Mesenchymal stem cell (in vitro differentiated cells and primary cell): ENCODE measurements around the gene SCD5.
A peak's percentile ranks its signal among the peaks of the same experiment; 100 is the strongest.

Experiments used
- DNase-seq: peaks from one replicate; pipeline ENCODE4 v3.0.0-alpha.2; 2013
- H2AFZ ChIP-seq: one replicate; pipeline ENCODE4 v1.6.1; 2013; ENCODE audit warnings: low read depth, mild to moderate bottlenecking, control low read depth, inconsistent platforms, low read length, moderate library complexity
- H2AK5ac ChIP-seq: 2 replicates; pipeline ENCODE4 v1.6.1; 2013; ENCODE audit warnings: low read length, moderate library complexity, mild to moderate bottlenecking, inconsistent platforms; ENCODE audit not compliant: severe bottlenecking
- H2BK120ac ChIP-seq: one replicate; pipeline ENCODE4 v1.6.1; 2013; ENCODE audit warnings: low read depth, mild to moderate bottlenecking, inconsistent platforms, low read length, moderate library complexity
- H2BK12ac ChIP-seq, 2 experiments: one replicate each; pipeline ENCODE4 v1.6.1; 2013; ENCODE audit warnings: inconsistent platforms in 2 of 2, low read length in 2 of 2, mild to moderate bottlenecking in 2 of 2, moderate library complexity in 2 of 2, control low read depth in 1 of 2
- H2BK15ac ChIP-seq: one replicate; pipeline ENCODE4 v1.6.1; 2013; ENCODE audit warnings: mild to moderate bottlenecking, low read depth, inconsistent platforms; ENCODE audit not compliant: poor library complexity, severe bottlenecking
- H2BK5ac ChIP-seq: 2 replicates; pipeline ENCODE4 v1.6.1; 2013; ENCODE audit warnings: low read depth, mild to moderate bottlenecking, low read length, control low read depth, inconsistent platforms; ENCODE audit not compliant: poor library complexity, severe bottlenecking
- H3K14ac ChIP-seq, 2 experiments: one replicate each; pipeline ENCODE4 v1.6.1; 2013; ENCODE audit warnings: inconsistent platforms in 2 of 2, low read length in 2 of 2, control low read depth in 1 of 2, mild to moderate bottlenecking in 1 of 2, moderate library complexity in 1 of 2
- H3K18ac ChIP-seq, 2 experiments: one replicate each; pipeline ENCODE4 v1.6.1; 2013; ENCODE audit warnings: inconsistent platforms in 2 of 2, low read length in 2 of 2, control low read depth in 1 of 2, low read depth in 1 of 2, mild to moderate bottlenecking in 1 of 2
- H3K23ac ChIP-seq, 2 experiments: one replicate each; pipeline ENCODE4 v1.6.1; 2013; ENCODE audit warnings: inconsistent platforms in 2 of 2, low read length in 2 of 2, mild to moderate bottlenecking in 2 of 2, moderate library complexity in 2 of 2, control low read depth in 1 of 2
- H3K27ac ChIP-seq: 2 replicates; pipeline ENCODE4 v1.5.1; 2013; ENCODE audit warnings: mild to moderate bottlenecking, moderate library complexity, low read length, control low read depth, inconsistent platforms; ENCODE audit not compliant: poor library complexity, severe bottlenecking
- H3K27me3 ChIP-seq, 2 experiments: 2 replicates each; pipeline versions ENCODE4 v1.6.1 to v1.7.0; 2013; ENCODE audit warnings: low read length in 2 of 2, mild to moderate bottlenecking in 2 of 2, moderate library complexity in 2 of 2, control low read depth in 1 of 2, inconsistent platforms in 1 of 2; ENCODE audit not compliant: control insufficient read depth in 1 of 2, insufficient read depth in 1 of 2
- H3K36me3 ChIP-seq, 2 experiments: 2 replicates each; pipeline versions ENCODE4 v1.6.1 to v1.7.0; 2013; ENCODE audit warnings: low read length in 2 of 2, control low read depth in 1 of 2, inconsistent platforms in 1 of 2, low read depth in 1 of 2, mild to moderate bottlenecking in 1 of 2; ENCODE audit not compliant: insufficient read depth in 2 of 2, control insufficient read depth in 1 of 2
- H3K4ac ChIP-seq, 2 experiments: one replicate each; pipeline ENCODE4 v1.6.1; 2013; ENCODE audit warnings: inconsistent platforms in 2 of 2, low read length in 2 of 2, mild to moderate bottlenecking in 2 of 2, moderate library complexity in 2 of 2, control low read depth in 1 of 2, low read depth in 1 of 2
- H3K4me1 ChIP-seq: 2 replicates; pipeline ENCODE4 v1.6.1; 2013; ENCODE audit warnings: low read depth, low read length, control low read depth; ENCODE audit not compliant: control insufficient read depth, insufficient read depth
- H3K4me2 ChIP-seq: 2 replicates; pipeline ENCODE4 v1.6.1; 2013; ENCODE audit warnings: low read length, mild to moderate bottlenecking, inconsistent platforms; ENCODE audit not compliant: poor library complexity, severe bottlenecking
- H3K4me3 ChIP-seq, 2 experiments: 2 replicates each; pipeline versions ENCODE4 v1.5.1 to v1.7.0; 2013; ENCODE audit warnings: low read length in 2 of 2, mild to moderate bottlenecking in 2 of 2, control low read depth in 1 of 2, low read depth in 1 of 2; ENCODE audit not compliant: insufficient read depth in 1 of 2
- H3K79me1 ChIP-seq: replicated peaks from 2 replicates; pipeline ENCODE4 v1.6.1; 2013; ENCODE audit warnings: mild to moderate bottlenecking, control low read depth, low read length, inconsistent platforms; ENCODE audit not compliant: poor library complexity, severe bottlenecking
- H3K9ac ChIP-seq: 2 replicates; pipeline ENCODE4 v1.7.0; 2013; ENCODE audit warnings: mild to moderate bottlenecking, low read length, moderate library complexity
- H3K9me3 ChIP-seq: 2 replicates; pipeline ENCODE4 v1.7.0; 2013; ENCODE audit warnings: mild to moderate bottlenecking, low read length; ENCODE audit not compliant: control insufficient read depth
- H4K8ac ChIP-seq: one replicate; pipeline ENCODE4 v1.6.1; 2013; ENCODE audit warnings: inconsistent platforms, mild to moderate bottlenecking, low read length, moderate library complexity
- H4K91ac ChIP-seq: one replicate; pipeline ENCODE4 v1.6.1; 2013; ENCODE audit warnings: mild to moderate bottlenecking, low read length, inconsistent platforms
- WGBS: methylation state at CpG from one replicate; pipeline ENCODE4 v1.1.7; 2013; ENCODE audit warnings: mixed read lengths; 5-methylcytosine and 5-hydroxymethylcytosine counted together

SCD5 gene

DNA sequence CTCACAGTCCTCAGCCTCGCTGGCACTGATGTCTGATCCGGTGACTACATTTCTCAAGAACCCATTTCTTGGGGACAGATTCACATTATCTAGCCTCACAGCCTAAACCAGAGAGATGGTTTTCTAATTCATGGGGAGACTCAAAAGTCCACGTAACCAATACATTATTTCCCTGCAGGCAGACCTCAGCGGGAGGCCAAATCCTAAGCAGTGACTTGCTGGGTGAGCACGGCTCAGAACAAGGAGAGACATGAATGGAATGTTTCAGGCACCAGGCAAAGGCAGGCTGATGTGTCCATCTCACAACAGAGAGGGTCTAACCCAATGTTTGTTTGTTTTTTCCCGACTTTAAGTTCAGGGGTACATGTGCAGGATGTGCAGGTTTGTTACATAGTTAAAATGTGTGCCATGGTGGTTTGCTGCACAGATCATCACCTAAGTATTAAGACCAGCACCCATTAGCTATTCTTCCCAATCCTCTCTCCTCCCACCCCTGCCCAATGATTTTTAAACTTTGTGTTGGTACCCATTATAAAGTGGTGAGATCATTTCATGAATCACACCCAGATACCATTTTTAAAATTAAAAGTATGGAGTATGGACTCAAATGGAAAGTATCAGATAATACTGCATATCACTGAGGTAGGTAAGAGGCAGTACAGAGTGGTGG lies 53.3 kb downstream of the SCD5 start:
- Histone ChIP-seq H3K4ac (no peak overlapping the region), H3K9me3 (no peaks in the 10 kb centered on the region), H2BK12ac (no peak overlapping the region), H3K79me1 (peaks cover 22% of the 10 kb centered on the region), H3K14ac (no peak overlapping the region), H2BK120ac (no peak overlapping the region), H2AFZ (no peak overlapping the region), H4K8ac (no peak overlapping the region), H3K4me3 (no peak overlapping the region), H3K9ac (no peak overlapping the region), H2BK5ac (peak overlapping the region; percentile 93), H3K23ac (no peak overlapping the region), H3K27ac (peak overlapping the region; percentile 96), H3K27me3 (no peaks in the 10 kb centered on the region), H2BK15ac (no peak overlapping the region), H3K36me3 (peaks cover 0 to 4% of the 10 kb centered on the region in 2 experiments), H3K4me2 (peak overlapping the region; percentile 41), H3K4me1 (peaks cover 17% of the 10 kb centered on the region), H4K91ac (no peak overlapping the region), H3K18ac (no peak overlapping the region), H2AK5ac (peak overlapping the region; percentile 99)
- peak; percentile 33 for DNase-seq
- 55% methylated on average over 5 of the region's 6 CpGs for WGBS

DNA sequence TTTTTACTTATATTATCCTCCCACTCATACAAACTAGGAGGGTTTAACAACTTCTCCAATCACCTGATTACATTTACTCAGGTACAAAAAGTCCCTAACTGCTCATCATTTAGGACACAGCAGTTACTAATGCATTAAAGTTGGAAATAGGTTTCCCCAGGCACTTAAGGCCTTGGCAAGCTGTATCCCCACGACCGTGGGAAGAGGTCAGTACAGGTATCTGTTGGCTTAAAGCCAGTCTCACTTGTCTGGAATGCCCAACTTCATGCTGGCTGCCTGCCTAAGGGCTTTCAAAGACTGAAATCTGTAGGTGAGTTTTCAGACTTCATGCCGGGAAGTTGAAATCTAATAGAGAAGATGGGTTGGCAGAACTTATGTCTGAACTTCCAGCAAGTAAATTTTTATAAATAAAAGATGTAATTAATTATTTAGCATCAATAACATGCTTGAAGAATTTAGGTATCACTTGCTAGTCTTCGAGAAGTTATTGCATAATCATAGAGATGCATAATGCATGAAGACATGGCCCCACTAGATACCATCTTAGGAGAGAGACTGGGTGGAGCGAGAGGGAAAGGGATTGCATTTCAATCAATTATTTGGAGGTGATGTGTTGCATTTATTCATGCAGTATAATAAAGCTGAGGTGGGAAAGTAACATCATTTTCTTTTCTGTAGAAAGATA lies 54.2 kb downstream of the SCD5 start:
- 90% methylated on average over 5 of the region's 5 CpGs for WGBS
- DNase-seq = no peak
- no peak overlapping the region for H2BK5ac ChIP-seq
- no peaks in the 10 kb centered on the region for H3K9me3 ChIP-seq
- H4K8ac ChIP-seq = no peak overlapping the region
- peak overlapping the region; percentile 96 for H3K27ac ChIP-seq
- no peak overlapping the region for H4K91ac ChIP-seq
- no peak overlapping the region for H2AFZ ChIP-seq
- no peak overlapping the region for H3K4me3 ChIP-seq
- H2BK15ac ChIP-seq = no peak overlapping the region
- peak overlapping the region; percentile 67 for H2AK5ac ChIP-seq
- H3K4me2 ChIP-seq = no peak overlapping the region
- H3K4ac ChIP-seq = no peak overlapping the region
- H3K9ac ChIP-seq = no peak overlapping the region
- no peak overlapping the region for H3K23ac ChIP-seq
- H3K36me3 ChIP-seq = peaks cover 0 to 4% of the 10 kb centered on the region in 2 experiments
- peaks cover 18% of the 10 kb centered on the region for H3K4me1 ChIP-seq
- H3K14ac ChIP-seq = no peak overlapping the region
- no peak overlapping the region for H2BK120ac ChIP-seq
- peaks cover 21% of the 10 kb centered on the region for H3K79me1 ChIP-seq
- no peaks in the 10 kb centered on the region for H3K27me3 ChIP-seq
- no peak overlapping the region for H3K18ac ChIP-seq
- H2BK12ac ChIP-seq = no peak overlapping the region

DNA sequence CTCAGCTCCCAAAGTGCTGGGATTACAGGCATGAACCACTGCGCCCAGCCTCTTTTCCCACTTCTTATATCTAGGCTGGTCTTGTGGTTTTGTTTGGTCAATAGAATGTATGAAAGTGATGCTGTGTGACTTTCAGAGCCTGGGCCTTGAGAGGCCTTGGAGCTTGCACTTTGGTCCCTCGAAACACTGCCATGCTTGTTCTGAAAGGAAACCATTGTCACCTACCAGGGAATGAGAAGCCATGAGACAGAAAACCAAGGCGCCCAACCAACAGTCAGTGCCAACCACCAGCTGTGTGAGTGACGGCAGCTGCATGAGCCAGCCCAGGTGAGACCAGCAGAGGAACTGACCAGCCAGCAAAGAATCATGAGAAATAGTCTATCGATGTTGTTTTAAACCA lies 57.4 kb downstream of the SCD5 start:
- H3K36me3 ChIP-seq = peaks cover 0 to 6% of the 10 kb centered on the region in 2 experiments
- H3K9ac ChIP-seq = no peak overlapping the region
- no peak overlapping the region for H3K4ac ChIP-seq
- H2BK15ac ChIP-seq = no peak overlapping the region
- no peak for DNase-seq
- H3K4me2 ChIP-seq = no peak overlapping the region
- no peak overlapping the region for H3K4me3 ChIP-seq
- no peak overlapping the region for H3K27ac ChIP-seq
- no peak overlapping the region for H3K14ac ChIP-seq
- H2AK5ac ChIP-seq = peak overlapping the region; percentile 7
- H3K4me1 ChIP-seq = peaks cover 13% of the 10 kb centered on the region
- no peak overlapping the region for H2BK5ac ChIP-seq
- no peaks in the 10 kb centered on the region for H3K27me3 ChIP-seq
- no peak overlapping the region for H2BK120ac ChIP-seq
- H2AFZ ChIP-seq = no peak overlapping the region
- H4K8ac ChIP-seq = no peak overlapping the region
- H3K23ac ChIP-seq = no peak overlapping the region
- no peak overlapping the region for H3K18ac ChIP-seq
- H3K79me1 ChIP-seq = peaks cover 19% of the 10 kb centered on the region
- H3K9me3 ChIP-seq = no peaks in the 10 kb centered on the region
- no peak overlapping the region for H4K91ac ChIP-seq
- no peak overlapping the region for H2BK12ac ChIP-seq
- 99% methylated on average over 4 of the region's 5 CpGs for WGBS

DNA sequence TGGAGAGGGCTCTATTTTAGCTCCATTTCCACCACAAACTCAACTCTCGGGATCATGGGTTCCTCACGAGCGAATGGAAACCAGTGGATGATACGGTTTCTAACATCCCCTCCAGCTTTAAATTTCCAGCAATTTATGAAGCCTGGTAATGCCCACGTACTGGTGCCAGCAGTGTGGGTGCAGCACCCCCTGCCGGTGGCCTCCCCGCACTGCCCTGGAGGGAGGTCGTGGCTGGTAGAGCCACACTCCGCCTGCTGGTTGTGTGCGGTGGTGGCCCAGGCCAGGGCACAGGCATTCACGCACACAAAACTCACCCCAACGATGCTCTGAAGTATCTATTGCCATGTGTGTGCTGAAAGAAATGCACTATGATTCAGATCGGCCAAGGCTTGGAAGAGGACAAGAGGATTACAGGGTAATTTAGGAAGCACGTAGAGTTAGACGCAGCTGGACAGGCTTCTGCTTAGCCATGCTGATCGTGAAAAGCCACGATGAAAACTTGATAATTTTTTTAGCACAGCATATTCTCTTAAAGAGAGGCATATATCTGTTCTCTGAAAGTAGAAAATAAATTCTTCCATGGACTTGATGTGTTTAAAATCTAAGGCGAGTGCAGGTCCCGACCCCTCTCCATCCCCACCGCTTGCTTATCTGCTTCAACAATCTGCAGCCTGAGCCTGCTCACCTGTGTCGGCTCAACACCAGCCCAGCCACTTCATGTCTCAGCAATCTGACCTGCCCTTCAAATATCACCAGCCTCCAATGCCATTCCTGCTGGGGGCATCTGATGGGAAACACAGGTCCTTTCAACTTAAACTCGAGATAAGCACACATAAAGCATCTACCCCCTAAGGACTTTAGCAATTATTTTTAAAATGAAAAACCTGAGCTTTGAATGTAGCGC lies 59.1 kb downstream of the SCD5 start:
- Histone ChIP-seq H3K14ac (peak overlapping the region in 1 of 2 experiments; percentile 65), H2AFZ (no peak overlapping the region), H3K9me3 (no peaks in the 10 kb centered on the region), H3K18ac (no peak overlapping the region), H2BK5ac (peak overlapping the region; percentile 24), H3K9ac (no peak overlapping the region), H2BK12ac (no peak overlapping the region), H3K4me3 (no peak overlapping the region), H3K27ac (no peak overlapping the region), H3K4ac (no peak overlapping the region), H2BK120ac (no peak overlapping the region), H3K36me3 (peaks cover 0 to 6% of the 10 kb centered on the region in 2 experiments), H3K23ac (no peak overlapping the region), H4K91ac (no peak overlapping the region), H3K79me1 (peaks cover 23% of the 10 kb centered on the region), H3K4me1 (peaks cover 8% of the 10 kb centered on the region), H3K4me2 (no peak overlapping the region), H2AK5ac (no peak overlapping the region), H2BK15ac (no peak overlapping the region), H3K27me3 (no peaks in the 10 kb centered on the region), H4K8ac (no peak overlapping the region)
- peak; percentile 64 for DNase-seq
- 65% methylated on average over 21 of the region's 23 CpGs for WGBS
